ENCODE measurements around the gene KREMEN1.

GRCh38 chr22:29105468-29105867 is 32.6 kb downstream of the KREMEN1 start:
- TF ChIP-seq CTCF (IDR thresholded peaks at IDR 0.05) (no peak), EZH2 (IDR thresholded peaks at IDR 0.05; ENCODE audit: borderline replicate concordance, insufficient read depth, low read depth, low read length, poor library complexity, severe bottlenecking) (no peak)
